Mesendoderm (in vitro differentiated cells): ENCODE data around the gene B3GNT9.

ENCODE experiments used
- DNase-seq: peaks from one replicate; pipeline ENCODE4 v3.0.0; 2013
- H2AK5ac ChIP-seq: 2 replicates; pipeline ENCODE4 v1.6.1; 2013; ENCODE audit warnings: low read length, inconsistent platforms
- H2BK120ac ChIP-seq: 2 replicates; pipeline ENCODE4 v1.6.1; 2013; ENCODE audit warnings: low read depth, mild to moderate bottlenecking, low read length, moderate library complexity, mixed read lengths
- H2BK15ac ChIP-seq: replicated peaks from 2 replicates; pipeline ENCODE4 v1.6.1; 2013; ENCODE audit warnings: low read depth, mild to moderate bottlenecking, moderate library complexity
- H2BK5ac ChIP-seq: 2 replicates; pipeline ENCODE4 v1.6.1; 2013; ENCODE audit warnings: low read length, inconsistent platforms
- H3K18ac ChIP-seq: 2 replicates; pipeline ENCODE4 v1.6.1; 2013; ENCODE audit warnings: mild to moderate bottlenecking, low read length, mixed read lengths
- H3K23ac ChIP-seq: one replicate; pipeline ENCODE4 v1.6.1; 2013; ENCODE audit warnings: low read length
- H3K27ac ChIP-seq: 2 replicates; pipeline ENCODE4 v1.5.1; 2013; ENCODE audit warnings: low read depth, mild to moderate bottlenecking, inconsistent platforms, low read length, moderate library complexity
- H3K27me3 ChIP-seq: 2 replicates; pipeline ENCODE4 v1.6.1; 2013; ENCODE audit warnings: low read length, control low read depth, mild to moderate bottlenecking, inconsistent platforms; ENCODE audit not compliant: insufficient read depth, poor library complexity
- H3K36me3 ChIP-seq: 2 replicates; pipeline ENCODE4 v1.6.1; 2013; ENCODE audit warnings: low read length, inconsistent platforms; ENCODE audit not compliant: control insufficient read depth, insufficient read depth
- H3K4ac ChIP-seq: one replicate; pipeline ENCODE4 v1.6.1; 2013; ENCODE audit warnings: low read depth, mild to moderate bottlenecking, low read length, moderate library complexity
- H3K4me1 ChIP-seq: 2 replicates; pipeline ENCODE4 v1.6.1; 2013; ENCODE audit warnings: low read depth, low read length, inconsistent platforms; ENCODE audit not compliant: control insufficient read depth
- H3K4me2 ChIP-seq: 2 replicates; pipeline ENCODE4 v1.6.1; 2013; ENCODE audit warnings: low read length
- H3K4me3 ChIP-seq: 2 replicates; pipeline ENCODE4 v1.5.1; 2013; ENCODE audit warnings: mild to moderate bottlenecking, low read length
- H3K56ac ChIP-seq: one replicate; pipeline ENCODE4 v1.6.1; 2013; ENCODE audit warnings: low read length
- H3K79me1 ChIP-seq: 2 replicates; pipeline ENCODE4 v1.6.1; 2013; ENCODE audit warnings: low read length, inconsistent platforms
- H3K79me2 ChIP-seq: 2 replicates; pipeline ENCODE4 v1.6.1; 2013; ENCODE audit warnings: mild to moderate bottlenecking, low read length; ENCODE audit not compliant: control insufficient read depth, insufficient read depth
- H3K9ac ChIP-seq: 2 replicates; pipeline ENCODE4 v1.6.1; 2013; ENCODE audit warnings: low read length, inconsistent platforms
- H4K5ac ChIP-seq: one replicate; pipeline ENCODE4 v1.6.1; 2013; ENCODE audit warnings: low read length
- H4K8ac ChIP-seq: one replicate; pipeline ENCODE4 v1.6.1; 2013; ENCODE audit warnings: low read depth, mild to moderate bottlenecking, control low read depth, low read length, moderate library complexity
- WGBS: extraction: QIAGEN DNeasy Blood & Tissue Kit; methylation state at CpG from one replicate; pipeline ENCODE4 v1.1.7; 2013; ENCODE audit warnings: low lambda C conversion rate, missing lambda C conversion rate; ENCODE audit not compliant: insufficient coverage; ENCODE audit errors: extremely low coverage; 5-methylcytosine and 5-hydroxymethylcytosine counted together

The B3GNT9 gene

GRCh38 chr16:67108489-67108888 lies 42.3 kb downstream of the B3GNT9 start:
- H3K56ac ChIP-seq = no peak overlapping the region
- H3K18ac ChIP-seq = no peak overlapping the region
- H2BK120ac ChIP-seq = no peak overlapping the region
- H2BK5ac ChIP-seq = no peak overlapping the region
- no CpG with 5 or more reads among the region's 6 CpGs for WGBS
- H3K79me2 ChIP-seq = peaks cover 24% of the 10 kb centered on the region
- H3K79me1 ChIP-seq = peaks cover 17% of the 10 kb centered on the region
- H3K23ac ChIP-seq = no peak overlapping the region
- no peak overlapping the region for H2BK15ac ChIP-seq
- H2AK5ac ChIP-seq = no peak overlapping the region
- no peak overlapping the region for H3K27ac ChIP-seq
- H3K4me2 ChIP-seq = no peak overlapping the region
- no peaks in the 10 kb centered on the region for H3K27me3 ChIP-seq
- no peak overlapping the region for H4K8ac ChIP-seq
- no peaks in the 10 kb centered on the region for H3K4me1 ChIP-seq
- H3K36me3 ChIP-seq = no peaks in the 10 kb centered on the region
- H3K9ac ChIP-seq = no peak overlapping the region
- DNase-seq = no peak
- no peak overlapping the region for H4K5ac ChIP-seq
- no peak overlapping the region for H3K4ac ChIP-seq
- no peak overlapping the region for H3K4me3 ChIP-seq

- H2BK5ac ChIP-seq = no peak overlapping the region
- H4K8ac ChIP-seq = no peak overlapping the region
- no peaks in the 10 kb centered on the region for H3K4me1 ChIP-seq
- no peak overlapping the region for H2AK5ac ChIP-seq
- H4K5ac ChIP-seq = no peak overlapping the region
- no peak overlapping the region for H3K56ac ChIP-seq
- no peak overlapping the region for H3K23ac ChIP-seq
- DNase-seq = no peak
- H3K9ac ChIP-seq = no peak overlapping the region
- no CpG with 5 or more reads among the region's 5 CpGs for WGBS
- H2BK15ac ChIP-seq = no peak overlapping the region
- H3K4ac ChIP-seq = no peak overlapping the region
- peaks cover 4% of the 10 kb centered on the region for H3K79me1 ChIP-seq
- no peak overlapping the region for H2BK120ac ChIP-seq
- no peak overlapping the region for H3K18ac ChIP-seq
- H3K36me3 ChIP-seq = no peaks in the 10 kb centered on the region
- H3K4me3 ChIP-seq = no peak overlapping the region
- H3K79me2 ChIP-seq = peaks cover 6% of the 10 kb centered on the region
- H3K27ac ChIP-seq = no peak overlapping the region
- no peaks in the 10 kb centered on the region for H3K27me3 ChIP-seq
- no peak overlapping the region for H3K4me2 ChIP-seq
Measured at GRCh38 chr16:67105881-67106280, 44.9 kb downstream of the B3GNT9 start.

- H4K8ac ChIP-seq = no peak overlapping the region
- DNase-seq = no peak
- no peak overlapping the region for H3K4ac ChIP-seq
- no peak overlapping the region for H2BK120ac ChIP-seq
- H3K79me2 ChIP-seq = peaks cover under 1% of the 10 kb centered on the region
- no peak overlapping the region for H3K4me2 ChIP-seq
- no peak overlapping the region for H3K4me3 ChIP-seq
- H3K79me1 ChIP-seq = peaks cover under 1% of the 10 kb centered on the region
- no peaks in the 10 kb centered on the region for H3K36me3 ChIP-seq
- no peak overlapping the region for H2BK15ac ChIP-seq
- H2AK5ac ChIP-seq = no peak overlapping the region
- no peak overlapping the region for H4K5ac ChIP-seq
- H3K56ac ChIP-seq = no peak overlapping the region
- H2BK5ac ChIP-seq = no peak overlapping the region
- H3K23ac ChIP-seq = no peak overlapping the region
- H3K18ac ChIP-seq = no peak overlapping the region
- H3K27me3 ChIP-seq = no peaks in the 10 kb centered on the region
- H3K4me1 ChIP-seq = no peaks in the 10 kb centered on the region
- no peak overlapping the region for H3K9ac ChIP-seq
- no CpG with 5 or more reads among the region's 2 CpGs for WGBS
- H3K27ac ChIP-seq = no peak overlapping the region
Measured at GRCh38 chr16:67105246-67105645, 45.6 kb downstream of the B3GNT9 start.

- no CpG with 5 or more reads among the region's 6 CpGs for WGBS
- no peak overlapping the region for H3K27ac ChIP-seq
Measured at GRCh38 chr16:67104845-67105244, 46.0 kb downstream of the B3GNT9 start.

GRCh38 chr16:67104061-67104460 lies 46.7 kb downstream of the B3GNT9 start:
- WGBS = no CpG with 5 or more reads among the region's 4 CpGs
- H2BK5ac ChIP-seq = no peak overlapping the region
- no peak overlapping the region for H3K56ac ChIP-seq
- H3K4ac ChIP-seq = no peak overlapping the region
- H3K27ac ChIP-seq = no peak overlapping the region
- no peak overlapping the region for H2BK120ac ChIP-seq
- no peaks in the 10 kb centered on the region for H3K79me1 ChIP-seq
- peak; percentile 79 for DNase-seq
- no peak overlapping the region for H3K9ac ChIP-seq
- H3K27me3 ChIP-seq = no peaks in the 10 kb centered on the region
- H3K36me3 ChIP-seq = no peaks in the 10 kb centered on the region
- no peak overlapping the region for H3K18ac ChIP-seq
- no peak overlapping the region for H2AK5ac ChIP-seq
- H2BK15ac ChIP-seq = no peak overlapping the region
- H3K4me3 ChIP-seq = no peak overlapping the region
- H3K79me2 ChIP-seq = no peaks in the 10 kb centered on the region
- no peaks in the 10 kb centered on the region for H3K4me1 ChIP-seq
- H4K5ac ChIP-seq = no peak overlapping the region
- H3K4me2 ChIP-seq = no peak overlapping the region
- no peak overlapping the region for H3K23ac ChIP-seq
- H4K8ac ChIP-seq = no peak overlapping the region

More at GRCh38 chr16:67104845-67105244, 46.0 kb downstream of the B3GNT9 start:
- Histone ChIP-seq H2BK15ac (no peak overlapping the region), H2BK5ac (no peak overlapping the region), H3K79me2 (no peaks in the 10 kb centered on the region), H3K27me3 (no peaks in the 10 kb centered on the region), H3K4me2 (no peak overlapping the region), H3K36me3 (no peaks in the 10 kb centered on the region), H3K4me1 (no peaks in the 10 kb centered on the region), H3K18ac (no peak overlapping the region), H3K4me3 (no peak overlapping the region), H3K9ac (no peak overlapping the region), H3K23ac (no peak overlapping the region), H4K8ac (no peak overlapping the region), H3K4ac (no peak overlapping the region), H3K56ac (no peak overlapping the region), H4K5ac (no peak overlapping the region), H3K79me1 (no peaks in the 10 kb centered on the region), H2AK5ac (no peak overlapping the region), H2BK120ac (no peak overlapping the region)
- no peak for DNase-seq

- DNase-seq = no peak
- H3K27ac ChIP-seq = no peak overlapping the region
- no peaks in the 10 kb centered on the region for H3K4me1 ChIP-seq
- H3K9ac ChIP-seq = no peak overlapping the region
- H3K56ac ChIP-seq = no peak overlapping the region
- no peak overlapping the region for H2BK15ac ChIP-seq
- H3K36me3 ChIP-seq = no peaks in the 10 kb centered on the region
- no peaks in the 10 kb centered on the region for H3K79me1 ChIP-seq
- no peak overlapping the region for H4K8ac ChIP-seq
- H3K18ac ChIP-seq = no peak overlapping the region
- H4K5ac ChIP-seq = no peak overlapping the region
- no CpG with 5 or more reads among the region's 4 CpGs for WGBS
- H3K79me2 ChIP-seq = no peaks in the 10 kb centered on the region
- H3K4ac ChIP-seq = no peak overlapping the region
- H2BK5ac ChIP-seq = no peak overlapping the region
- no peak overlapping the region for H3K4me3 ChIP-seq
- no peak overlapping the region for H3K23ac ChIP-seq
- H3K4me2 ChIP-seq = no peak overlapping the region
- H2BK120ac ChIP-seq = no peak overlapping the region
- no peak overlapping the region for H2AK5ac ChIP-seq
- no peaks in the 10 kb centered on the region for H3K27me3 ChIP-seq
Measured at GRCh38 chr16:67101311-67102082, 49.3 kb downstream of the B3GNT9 start.
